B cell (primary cell): ENCODE results near the gene SASH1. TPM values are rescaled to one million over a fixed set of nuclear protein-coding genes. Genes with fewer than 3 reads are reported as not detected.
A peak's percentile ranks its signal among the peaks of the same experiment; 100 is the strongest.

ENCODE experiments used
- ATAC-seq: fragments of 200-7000 bp; cut with Tn5 transposase; one replicate; pipeline ENCODE4 v1.10.0; 2021; ENCODE audit warnings: low read depth, mild to moderate bottlenecking, moderate number of reproducible peaks, moderate library complexity
- CTCF ChIA-PET: fragments of 350-600 bp; sonication (Branson Sonifier 250); formaldehyde crosslinking; loops from one replicate; lab custom pipeline; 2021; ENCODE audit warnings: antibody characterized with exemption, inconsistent platforms; lab: Charles Lee
- POLR2A ChIA-PET: fragments of 350-600 bp; sonication (Branson Sonifier 250); formaldehyde crosslinking; loops from one replicate; lab custom pipeline; 2021; ENCODE audit warnings: antibody characterized with exemption; lab: Charles Lee
- DNase-seq: peaks from one replicate; pipeline ENCODE4 v3.0.0; 2013
- H2AFZ ChIP-seq: 2 replicates; pipeline ENCODE4 v1.6.1; 2012; ENCODE audit warnings: mild to moderate bottlenecking, low read depth, low read length; ENCODE audit not compliant: insufficient read depth, poor library complexity, severe bottlenecking
- H3K27ac ChIP-seq, 2 donors: 1 replicate in 1 of 2; 2 replicates in 1 of 2; pipeline ENCODE4 v1.5.1; 2012 to 2013; ENCODE audit warnings: low read length in 2 of 2, mild to moderate bottlenecking in 2 of 2, moderate library complexity in 1 of 2
- H3K27me3 ChIP-seq, 4 experiments: fragments of 200-600 bp in 1 of 4; sonication (generic) in 1 of 4; replicated peaks in 1 of 4; 1 replicate in 2 of 4; 2 replicates in 2 of 4; pipeline versions ENCODE4 v1.6.1 to v1.7.0; 2013 to 2016; ENCODE audit warnings: low read length in 3 of 4, mild to moderate bottlenecking in 2 of 4, mixed read lengths in 1 of 4, moderate library complexity in 1 of 4; ENCODE audit not compliant: insufficient read depth in 4 of 4, control insufficient read depth in 3 of 4; ENCODE audit errors: control extremely low read depth in 1 of 4
- H3K36me3 ChIP-seq, 2 experiments: replicated peaks in 1 of 2; 1 replicate in 1 of 2; 2 replicates in 1 of 2; pipeline versions ENCODE4 v1.6.1 to v1.7.1; 2013; ENCODE audit warnings: low read length in 1 of 2; ENCODE audit not compliant: insufficient read depth in 2 of 2, control insufficient read depth in 1 of 2; ENCODE audit errors: control extremely low read depth in 1 of 2, extremely low read depth in 1 of 2
- H3K4me1 ChIP-seq, 2 donors: fragments of 200-600 bp in 1 of 2; sonication (generic) in 1 of 2; 1 replicate in 1 of 2; 2 replicates in 1 of 2; pipeline versions ENCODE4 v1.5.1 to v1.6.1; 2013 to 2017; ENCODE audit warnings: low read length in 2 of 2; ENCODE audit not compliant: control insufficient read depth in 2 of 2, insufficient read depth in 2 of 2
- H3K4me2 ChIP-seq: replicated peaks from 2 replicates; pipeline ENCODE3; 2012; ENCODE audit warnings: mild to moderate bottlenecking, low read depth, low read length; ENCODE audit not compliant: poor library complexity, severe bottlenecking
- H3K4me3 ChIP-seq, 5 experiments: fragments of 200-600 bp in 1 of 5; sonication (generic) in 1 of 5; 1 replicate in 3 of 5; 2 replicates in 2 of 5; pipeline versions ENCODE4 v1.5.1 to v1.7.0; 2011 to 2016; ENCODE audit warnings: low read length in 4 of 5, mild to moderate bottlenecking in 4 of 5, low read depth in 2 of 5, control low read depth in 1 of 5, moderate library complexity in 1 of 5; ENCODE audit not compliant: insufficient read depth in 1 of 5; ENCODE audit errors: control extremely low read depth in 1 of 5, extremely low read depth in 1 of 5
- H3K79me2 ChIP-seq: fragments of 200-600 bp; sonication (generic); one replicate; pipeline ENCODE4 v1.6.0; 2016; ENCODE audit warnings: low read length; ENCODE audit not compliant: control insufficient read depth, insufficient read depth
- H3K9ac ChIP-seq: fragments of 200-600 bp; sonication (generic); 2 replicates; pipeline ENCODE4 v1.6.1; 2017; ENCODE audit warnings: mild to moderate bottlenecking, low read length, moderate library complexity
- H3K9me3 ChIP-seq, 3 donors: one replicate each; pipeline versions ENCODE4 v1.6.1 to v1.7.1; 2013; ENCODE audit warnings: low read length in 2 of 3; ENCODE audit not compliant: control insufficient read depth in 2 of 3, insufficient read depth in 1 of 3; ENCODE audit errors: control extremely low read depth in 1 of 3
- H4K20me1 ChIP-seq: 2 replicates; pipeline ENCODE4 v1.6.0; 2012; ENCODE audit warnings: mild to moderate bottlenecking, low read length; ENCODE audit not compliant: insufficient read depth, control insufficient read depth, poor library complexity, severe bottlenecking
- H3K27ac Mint-ChIP-seq: one replicate; pipeline ENCODE4 v1.8.0; 2021; ENCODE audit warnings: mixed read lengths
- H3K27me3 Mint-ChIP-seq: one replicate; pipeline ENCODE4 v1.8.0; 2021; ENCODE audit warnings: mixed read lengths
- H3K4me1 Mint-ChIP-seq: one replicate; pipeline ENCODE4 v1.8.0; 2021; ENCODE audit warnings: mixed read lengths
- H3K4me3 Mint-ChIP-seq: one replicate; pipeline ENCODE4 v1.8.0; 2021; ENCODE audit warnings: mixed read lengths
- H3K9me3 Mint-ChIP-seq: one replicate; pipeline ENCODE4 v1.8.0; 2022; ENCODE audit warnings: mixed read lengths; ENCODE audit not compliant: insufficient read depth
- EZH2 ChIP-seq: IDR thresholded peaks from 2 replicates; pipeline ENCODE4 v1.6.1; 2012; ENCODE audit warnings: borderline replicate concordance, low read depth, mild to moderate bottlenecking, moderate library complexity, low read length; ENCODE audit not compliant: insufficient read depth, poor library complexity, severe bottlenecking
- WGBS: methylation state at CpG from one replicate; pipeline ENCODE4 v1.1.5; 2013; ENCODE audit warnings: missing lambda C conversion rate; ENCODE audit not compliant: insufficient coverage; 5-methylcytosine and 5-hydroxymethylcytosine counted together
- intact Hi-C: fragments of 100-400 bp; cut with micrococcal nuclease; formaldehyde crosslinking; loops from one replicate; pipeline ENCODE4 v1.10.0; 2022
- polyA plus RNA-seq: library from polyadenylated mRNA; depleted of rRNA; stranded (reverse); fragments of >200 nt; gene quantifications from 2 replicates; pipeline ENCODE4 v1.2.3, GENCODE V29; 2012
- total RNA-seq, 2 donors: library from RNA; stranded (reverse); fragments of 120-200 nt in 1 of 2; gene quantifications; 1 replicate in 1 of 2; 2 replicates in 1 of 2; pipeline versions ENCODE4 v1.2.3 to v1.2.4, GENCODE V29; 2013 to 2022
- TF ChIP-seq, protein P1 (sequence below): fragments of 200-600 bp; IDR thresholded peaks from one replicate; pipeline ENCODE4 v1.8.0; 2022; ENCODE audit warnings: antibody characterized with exemption, mild to moderate bottlenecking

Gene SASH1
- total and polyA plus RNA-seq, 2 donors (not counting 1 experiment from before 2014, with no cell fraction given): 0.01 to 0.07 TPM

- no peak for DNase-seq
- intact Hi-C loops: no loop called here
- Histone ChIP-seq H3K4me3 (no peak overlapping the region), H3K9ac (no peak overlapping the region), H3K4me2 (no peak overlapping the region), H2AFZ (no peak overlapping the region), H4K20me1 (no peaks in the 10 kb centered on the region), H3K27ac (no peak overlapping the region), H3K36me3 (no peaks in the 10 kb centered on the region), H3K9me3 (no peaks in the 10 kb centered on the region), H3K4me1 (peaks cover 15 to 16% of the 10 kb centered on the region in 2 donors), H3K27me3 (no peaks in the 10 kb centered on the region), H3K79me2 (no peaks in the 10 kb centered on the region)
- WGBS: 97% methylated on average over 4 of the region's 4 CpGs
- ATAC-seq: no peak
- Mint-ChIP-seq H3K4me1 (peaks cover 35% of the 10 kb centered on the region), H3K9me3 (no peaks in the 10 kb centered on the region), H3K4me3 (no peak overlapping the region), H3K27ac (peak overlapping the region; percentile 6), H3K27me3 (no peaks in the 10 kb centered on the region)
- CTCF ChIA-PET: no interaction called here
- no peak for TF ChIP-seq EZH2
- TF ChIP-seq, protein P1, sequence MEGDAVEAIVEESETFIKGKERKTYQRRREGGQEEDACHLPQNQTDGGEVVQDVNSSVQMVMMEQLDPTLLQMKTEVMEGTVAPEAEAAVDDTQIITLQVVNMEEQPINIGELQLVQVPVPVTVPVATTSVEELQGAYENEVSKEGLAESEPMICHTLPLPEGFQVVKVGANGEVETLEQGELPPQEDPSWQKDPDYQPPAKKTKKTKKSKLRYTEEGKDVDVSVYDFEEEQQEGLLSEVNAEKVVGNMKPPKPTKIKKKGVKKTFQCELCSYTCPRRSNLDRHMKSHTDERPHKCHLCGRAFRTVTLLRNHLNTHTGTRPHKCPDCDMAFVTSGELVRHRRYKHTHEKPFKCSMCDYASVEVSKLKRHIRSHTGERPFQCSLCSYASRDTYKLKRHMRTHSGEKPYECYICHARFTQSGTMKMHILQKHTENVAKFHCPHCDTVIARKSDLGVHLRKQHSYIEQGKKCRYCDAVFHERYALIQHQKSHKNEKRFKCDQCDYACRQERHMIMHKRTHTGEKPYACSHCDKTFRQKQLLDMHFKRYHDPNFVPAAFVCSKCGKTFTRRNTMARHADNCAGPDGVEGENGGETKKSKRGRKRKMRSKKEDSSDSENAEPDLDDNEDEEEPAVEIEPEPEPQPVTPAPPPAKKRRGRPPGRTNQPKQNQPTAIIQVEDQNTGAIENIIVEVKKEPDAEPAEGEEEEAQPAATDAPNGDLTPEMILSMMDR: no peak
- POLR2A ChIA-PET: no interaction called here
These were observed 182.8 kb downstream of the SASH1 start for GRCh38 chr6:148525453-148525852.

GRCh38 chr6:148526145-148526544, 183.5 kb downstream of the SASH1 start:
- ATAC-seq: no peak
- H3K36me3 ChIP-seq: no peaks in the 10 kb centered on the region
- TF ChIP-seq, protein P1: no peak
- TF ChIP-seq EZH2: no peak
- no peak for DNase-seq
- Mint-ChIP-seq H3K9me3 (no peaks in the 10 kb centered on the region), H3K4me3 (no peak overlapping the region), H3K27ac (no peak overlapping the region), H3K4me1 (peaks cover 30% of the 10 kb centered on the region), H3K27me3 (no peaks in the 10 kb centered on the region)
- H3K4me2 ChIP-seq: no peak overlapping the region
- ChIA-PET POLR2A (no interaction called here), CTCF (interaction anchor here (0.8 kb wide), 1 partner anchor 62 kb away, joined by 3 read pairs; no protein-coding TSS in a partner anchor)
- no peaks in the 10 kb centered on the region for H3K79me2 ChIP-seq
- intact Hi-C loops: no loop called here
- no peaks in the 10 kb centered on the region for H3K9me3 ChIP-seq
- peaks cover 8 to 9% of the 10 kb centered on the region in 2 donors for H3K4me1 ChIP-seq
- no peak overlapping the region for H3K27ac ChIP-seq
- H3K4me3 ChIP-seq: no peak overlapping the region
- no peak overlapping the region for H3K9ac ChIP-seq
- H3K27me3 ChIP-seq: no peaks in the 10 kb centered on the region
- H4K20me1 ChIP-seq: no peaks in the 10 kb centered on the region
- no peak overlapping the region for H2AFZ ChIP-seq
- WGBS: 95% methylated on average over 4 of the region's 7 CpGs
